Stomach (tissue), 4 donors: ENCODE results near the gene DACH1.

Experiments
- EP300 ChIP-seq: sonication (generic); formaldehyde crosslinking; IDR thresholded peaks from one replicate; pipeline ENCODE4 v1.6.1; 2017; ENCODE audit warnings: antibody characterized with exemption
- POLR2A ChIP-seq, 4 donors: fragments of 450-650 bp; IDR thresholded peaks; one replicate each; pipeline ENCODE4 v1.6.1; 2016; ENCODE audit warnings: antibody characterized with exemption in 4 of 4, control low read depth in 2 of 4, mild to moderate bottlenecking in 1 of 4, moderate library complexity in 1 of 4
- POLR2AphosphoS5 ChIP-seq, 3 donors: sonication (generic); formaldehyde crosslinking; IDR thresholded peaks; one replicate each; pipeline ENCODE4 v1.6.1; 2016; ENCODE audit warnings: antibody characterized with exemption in 3 of 3
- TF ChIP-seq, protein P1 (sequence below), 7 experiments: fragments of 450-650 bp in 4 of 7; fragments of 200-600 bp in 3 of 7; sonication (generic) in 3 of 7; IDR thresholded peaks; one replicate each; pipeline ENCODE4 v1.5.1; 2016 to 2019; ENCODE audit warnings: antibody characterized with exemption in 7 of 7, control low read depth in 2 of 7, mild to moderate bottlenecking in 1 of 7

DNA sequence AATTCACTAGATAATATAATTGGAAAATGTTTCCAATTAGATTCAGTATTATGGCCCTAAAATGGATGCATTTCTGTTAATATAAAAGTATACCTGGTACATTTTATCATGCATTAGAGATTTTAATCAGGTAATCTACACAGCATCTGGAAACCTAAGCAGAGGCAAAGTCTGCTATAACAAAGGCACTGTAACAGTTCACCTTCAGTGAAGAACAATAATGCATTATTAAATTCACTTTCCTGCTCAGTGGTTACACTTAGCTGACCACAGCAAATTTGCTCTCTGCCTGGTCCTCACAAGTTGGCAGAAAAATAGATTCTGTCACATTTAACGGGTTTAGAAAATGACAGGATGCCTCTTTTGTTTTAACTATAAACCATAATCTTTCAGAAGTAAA is 326.9 kb downstream of the DACH1 start:
- TF ChIP-seq, protein P1, sequence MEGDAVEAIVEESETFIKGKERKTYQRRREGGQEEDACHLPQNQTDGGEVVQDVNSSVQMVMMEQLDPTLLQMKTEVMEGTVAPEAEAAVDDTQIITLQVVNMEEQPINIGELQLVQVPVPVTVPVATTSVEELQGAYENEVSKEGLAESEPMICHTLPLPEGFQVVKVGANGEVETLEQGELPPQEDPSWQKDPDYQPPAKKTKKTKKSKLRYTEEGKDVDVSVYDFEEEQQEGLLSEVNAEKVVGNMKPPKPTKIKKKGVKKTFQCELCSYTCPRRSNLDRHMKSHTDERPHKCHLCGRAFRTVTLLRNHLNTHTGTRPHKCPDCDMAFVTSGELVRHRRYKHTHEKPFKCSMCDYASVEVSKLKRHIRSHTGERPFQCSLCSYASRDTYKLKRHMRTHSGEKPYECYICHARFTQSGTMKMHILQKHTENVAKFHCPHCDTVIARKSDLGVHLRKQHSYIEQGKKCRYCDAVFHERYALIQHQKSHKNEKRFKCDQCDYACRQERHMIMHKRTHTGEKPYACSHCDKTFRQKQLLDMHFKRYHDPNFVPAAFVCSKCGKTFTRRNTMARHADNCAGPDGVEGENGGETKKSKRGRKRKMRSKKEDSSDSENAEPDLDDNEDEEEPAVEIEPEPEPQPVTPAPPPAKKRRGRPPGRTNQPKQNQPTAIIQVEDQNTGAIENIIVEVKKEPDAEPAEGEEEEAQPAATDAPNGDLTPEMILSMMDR (IDR thresholded peaks at IDR 0.05), result no peak
- TF ChIP-seq EP300 (no peak), POLR2A (IDR thresholded peaks at IDR 0.05) (no peak), POLR2AphosphoS5 (IDR thresholded peaks at IDR 0.05) (no peak)
